GM21529 (cell line): ENCODE data around the gene NPW.
A peak's percentile ranks its signal among the peaks of the same experiment; 100 is the strongest.

Experiments used
- ATAC-seq: cut with Tn5 transposase; IDR thresholded peaks from one replicate; pipeline ENCODE4 v1.9.1; 2021; ENCODE audit not compliant: unreplicated experiment

NPW gene

GRCh38 chr16:2019518-2019920, at the start of gene NPW:
Gene NPW (plus strand): TSS chr16:2019785.
- no peak for ATAC-seq

GRCh38 chr16:1971796-1972489, 47.6 kb upstream of the NPW start, which contains the start of gene TBL3:
Gene TBL3 (plus strand): TSS chr16:1972053. CDS start chr16:1972165, 112 bp downstream.
- peak; percentile 76 for ATAC-seq

GRCh38 chr16:1972490-1972877, 47.1 kb upstream of the NPW start:
- no peak for ATAC-seq

- ATAC-seq: no peak
Measured at GRCh38 chr16:1973461-1974156, 46.0 kb upstream of the NPW start.

- no peak for ATAC-seq
Measured at GRCh38 chr16:1974157-1975070, 45.2 kb upstream of the NPW start.

GRCh38 chr16:1975432-1976215, 44.0 kb upstream of the NPW start:
- ATAC-seq: no peak

GRCh38 chr16:1976216-1976520, 43.4 kb upstream of the NPW start:
- no peak for ATAC-seq

GRCh38 chr16:1976951-1977874, 42.4 kb upstream of the NPW start:
- no peak for ATAC-seq

GRCh38 chr16:1977875-1978268, 41.7 kb upstream of the NPW start:
- no peak for ATAC-seq

GRCh38 chr16:1978476-1979120, 41.0 kb upstream of the NPW start:
- ATAC-seq: no peak

- ATAC-seq: no peak
Measured at GRCh38 chr16:1979271-1980029, 40.1 kb upstream of the NPW start.

GRCh38 chr16:1980030-1980769, 39.4 kb upstream of the NPW start:
- no peak for ATAC-seq

GRCh38 chr16:1980770-1981087, 38.9 kb upstream of the NPW start:
- ATAC-seq: no peak

- no peak for ATAC-seq
Measured at GRCh38 chr16:1981398-1981836, 38.2 kb upstream of the NPW start, which contains the start of gene NOXO1. Gene NOXO1 (minus strand): TSS chr16:1981469. CDS start chr16:1981179, 290 bp downstream.

- ATAC-seq: no peak
Measured at GRCh38 chr16:1982013-1982433, 37.6 kb upstream of the NPW start.

- ATAC-seq: no peak
Measured at GRCh38 chr16:1982991-1983543, 36.5 kb upstream of the NPW start.

- ATAC-seq: peak; percentile 77
Measured at GRCh38 chr16:1983544-1984346, 35.8 kb upstream of the NPW start, which contains the start of gene GFER. Gene GFER (plus strand): TSS chr16:1984193. CDS start chr16:1984219, 26 bp downstream.
